CD4-positive, alpha-beta T cell treated with Interleukin-2 at 100 ng/mL for 4 hours (primary cell): Measurements from ENCODE around the gene SLC35F6.
"Not testable (repeated sequence)": the region's sequence is repeated elsewhere in the genome, so short reads cannot be mapped to it uniquely, and the experiment has no call there.

Source experiments
- DNase-seq: peaks from one replicate; pipeline ENCODE4 v3.0.0-alpha.2; 2020; ENCODE audit warnings: low spot score

The SLC35F6 gene

DNA sequence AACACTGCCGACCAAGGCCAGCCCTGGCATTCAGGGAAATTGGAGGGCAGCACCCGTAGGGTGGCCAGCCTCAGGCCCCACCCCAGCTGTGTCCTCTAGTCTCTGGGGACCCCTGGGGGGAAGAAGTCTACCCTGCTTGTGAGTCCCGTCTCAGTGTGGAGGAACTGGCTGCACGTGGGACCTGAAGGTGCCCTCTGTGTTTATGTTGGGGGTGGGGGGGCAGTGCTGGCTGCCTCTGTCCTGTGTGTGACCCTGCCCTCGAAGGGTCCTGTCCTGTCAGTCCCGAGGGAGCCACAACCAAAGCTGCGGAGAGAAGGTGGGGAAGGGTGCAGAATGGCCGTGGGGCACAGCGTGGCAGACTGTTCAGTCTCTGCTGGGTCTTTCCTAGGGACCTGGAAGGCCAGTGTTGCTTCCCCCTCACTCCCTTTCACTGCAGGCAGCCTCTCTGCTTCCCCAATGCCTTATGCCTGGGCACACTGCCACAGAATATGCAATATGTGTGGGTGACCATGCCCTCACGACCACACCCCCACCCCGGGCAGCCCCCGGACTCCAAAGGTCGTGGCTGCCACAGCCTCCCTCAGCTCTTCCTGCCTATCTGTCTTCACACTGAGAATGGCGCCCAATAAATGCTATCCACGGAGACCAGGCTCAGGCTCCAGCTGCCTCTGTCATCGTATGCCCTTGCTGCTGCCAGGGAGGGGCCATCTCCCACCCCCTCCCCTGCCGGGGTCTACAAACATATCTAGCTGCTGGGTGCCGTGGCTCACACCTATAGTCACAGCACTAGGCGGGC lies 33.3 kb upstream of the SLC35F6 start:
- no peak for DNase-seq

DNA sequence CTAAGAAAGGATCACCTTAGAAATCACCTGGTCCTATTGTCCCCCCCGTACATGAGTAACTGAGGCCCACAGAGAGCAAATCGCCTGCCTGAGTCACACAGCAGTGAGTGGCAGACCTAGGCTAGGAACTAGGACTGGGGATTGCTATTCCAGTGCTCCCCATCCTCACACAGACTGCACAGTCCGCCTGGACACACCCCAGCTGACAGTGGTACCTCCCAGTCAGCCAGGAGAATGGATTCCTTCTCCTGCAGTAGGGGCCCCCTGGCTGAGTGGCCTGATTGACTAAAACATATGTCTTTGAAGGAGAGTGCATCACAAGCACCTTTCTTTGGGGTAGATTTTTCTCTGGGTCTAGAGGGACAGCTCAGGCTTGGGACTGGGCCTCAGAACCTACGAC lies 32.4 kb upstream of the SLC35F6 start:
- DNase-seq, result no peak

DNA sequence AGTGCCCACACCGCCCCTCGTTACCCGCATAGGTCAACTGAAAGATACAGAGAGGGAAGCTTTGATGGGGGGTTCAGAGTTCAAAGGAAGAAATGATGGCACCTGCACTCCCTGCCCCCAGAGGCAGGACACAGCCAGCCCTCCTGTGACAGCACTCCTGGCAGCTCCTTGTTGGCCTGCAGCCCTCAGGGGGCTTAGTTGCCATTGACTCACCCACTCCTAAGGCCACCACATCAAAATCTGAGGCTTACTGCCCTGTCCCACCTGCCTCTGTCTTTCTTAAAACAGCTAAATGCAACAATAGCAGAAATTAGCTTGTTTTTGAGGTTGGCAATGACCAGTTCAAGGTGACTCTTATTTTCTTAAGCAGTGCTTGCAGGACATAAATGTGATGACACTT lies 31.6 kb upstream of the SLC35F6 start:
- DNase-seq, result no peak

DNA sequence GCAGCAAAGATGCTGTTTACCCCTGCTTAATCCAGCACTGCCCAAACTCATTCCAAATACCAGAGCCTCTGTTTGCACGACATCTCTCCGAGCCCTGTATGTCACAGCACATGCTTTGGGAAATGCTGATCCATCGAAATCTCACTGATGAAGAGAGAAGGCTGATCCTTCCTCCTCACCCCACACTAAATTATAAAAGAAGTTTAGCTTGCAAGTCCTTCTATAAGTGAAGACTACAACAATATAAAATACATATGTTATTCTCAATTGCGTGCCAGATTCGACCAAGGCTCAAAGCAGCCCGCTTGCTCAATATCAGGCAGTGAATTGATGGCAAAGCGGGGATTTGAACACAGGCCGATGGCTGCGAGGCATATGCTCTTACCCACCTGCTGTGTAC lies 30.7 kb upstream of the SLC35F6 start:
- DNase-seq, result no peak

DNA sequence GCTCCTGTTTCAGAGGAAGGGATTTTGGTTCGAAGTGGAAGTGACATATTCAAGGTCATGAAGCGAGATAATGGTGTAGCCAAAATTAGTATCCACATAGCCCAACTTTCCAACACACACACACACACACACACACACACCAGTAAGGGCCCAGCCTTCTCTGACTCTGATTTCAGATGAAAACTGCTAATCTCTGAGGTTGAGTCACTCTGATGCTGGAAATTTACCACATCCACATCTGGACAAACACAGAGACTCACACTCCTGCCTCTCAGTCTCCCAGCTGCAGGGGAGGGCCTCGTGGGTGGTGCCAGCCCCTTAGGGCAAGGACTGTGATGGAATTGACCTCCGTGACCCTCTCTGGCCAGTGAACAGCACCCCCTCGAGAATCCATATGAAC lies 29.0 kb upstream of the SLC35F6 start:
- DNase-seq, result no peak

DNA sequence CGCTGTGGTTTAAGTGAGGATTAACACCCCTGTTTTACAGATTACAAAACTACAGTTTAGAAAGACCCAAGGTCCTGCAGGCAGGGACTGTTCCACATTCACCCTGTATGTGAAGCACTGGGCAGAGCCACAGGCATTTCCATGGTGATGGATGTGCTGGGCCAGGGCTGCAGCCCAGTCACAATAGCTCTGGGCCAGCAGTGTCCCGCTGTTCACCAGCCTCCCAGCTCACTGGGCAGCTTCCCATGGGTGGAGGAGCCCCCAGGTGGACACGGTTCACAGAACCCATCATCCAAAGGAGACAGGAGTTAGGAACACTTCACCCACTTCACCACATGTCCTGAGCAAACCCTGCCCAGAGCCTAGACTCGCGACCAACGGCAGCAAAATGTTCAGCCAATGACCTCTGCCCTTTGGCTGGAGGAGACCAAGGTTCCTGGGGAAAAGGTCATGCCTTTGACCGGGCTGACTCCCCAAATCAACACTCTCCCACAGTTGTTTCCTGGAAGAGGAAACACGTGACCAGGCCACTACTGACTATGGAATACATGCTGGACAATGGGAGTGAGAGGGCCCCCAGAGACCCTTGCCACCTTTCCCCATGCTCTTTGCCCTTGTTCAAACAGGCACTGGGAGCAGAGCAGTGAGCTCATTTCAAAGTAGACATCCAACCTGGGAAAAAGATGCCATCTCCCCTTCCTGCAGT lies 28.0 kb upstream of the SLC35F6 start:
- no peak for DNase-seq

DNA sequence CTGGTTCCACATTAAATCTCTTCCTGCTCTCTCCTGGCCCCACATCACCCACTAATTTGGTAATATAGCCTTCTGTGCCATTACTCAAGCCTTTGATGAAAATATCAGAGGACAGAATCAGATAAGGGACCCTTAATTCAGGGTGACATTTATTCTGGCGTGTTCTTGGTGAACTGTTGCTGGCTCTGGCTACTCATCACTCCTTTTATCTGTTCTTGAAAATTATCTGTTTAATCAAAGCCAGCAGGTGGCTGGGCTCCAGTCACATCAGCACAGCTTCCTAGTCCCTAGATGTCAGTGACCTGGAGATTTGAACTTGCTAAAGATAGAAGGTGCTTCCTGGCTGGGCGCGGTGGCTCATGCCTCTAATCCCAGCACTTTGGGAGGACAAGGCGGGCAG lies 26.9 kb upstream of the SLC35F6 start:
- no peak for DNase-seq

DNA sequence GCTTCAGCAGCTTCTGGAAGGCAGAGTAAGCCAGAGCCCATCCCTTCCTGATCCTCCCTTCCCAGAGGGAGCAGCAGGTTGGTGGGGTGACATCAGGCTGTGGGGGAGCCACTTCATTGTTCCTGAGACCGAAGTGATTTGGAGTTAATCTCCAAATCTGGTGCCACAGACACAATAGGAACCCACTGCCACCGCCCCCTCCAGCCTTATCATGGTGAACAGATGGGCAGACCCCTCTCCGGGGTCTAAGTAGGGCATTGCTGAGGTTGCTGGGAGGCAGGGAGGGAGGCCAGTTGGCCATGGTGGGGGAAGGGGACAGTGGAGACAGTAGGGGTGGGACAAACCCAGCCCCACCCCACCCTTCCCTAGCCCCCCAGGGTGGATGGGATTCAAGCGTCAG lies 25.6 kb upstream of the SLC35F6 start:
- DNase-seq, result no peak

DNA sequence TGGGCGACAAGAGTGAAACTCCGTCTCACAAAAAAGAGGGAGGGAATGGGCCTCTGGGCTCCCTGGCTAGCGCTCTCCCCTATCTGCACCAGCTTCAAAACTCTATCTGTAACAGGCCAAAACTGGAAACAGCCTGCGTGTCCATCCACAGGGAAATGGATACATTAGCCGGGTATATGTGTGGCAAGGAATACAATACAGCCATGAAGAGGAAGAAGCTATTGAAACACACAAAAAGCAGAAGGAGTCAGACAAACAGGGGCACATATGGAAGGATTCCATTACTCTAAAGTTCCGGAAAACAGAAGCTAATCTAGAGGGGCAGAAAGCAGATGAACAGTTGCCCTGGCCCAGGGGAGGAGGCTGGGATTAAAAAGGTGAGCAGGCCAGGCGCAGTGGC lies 24.6 kb upstream of the SLC35F6 start:
- no peak for DNase-seq

DNA sequence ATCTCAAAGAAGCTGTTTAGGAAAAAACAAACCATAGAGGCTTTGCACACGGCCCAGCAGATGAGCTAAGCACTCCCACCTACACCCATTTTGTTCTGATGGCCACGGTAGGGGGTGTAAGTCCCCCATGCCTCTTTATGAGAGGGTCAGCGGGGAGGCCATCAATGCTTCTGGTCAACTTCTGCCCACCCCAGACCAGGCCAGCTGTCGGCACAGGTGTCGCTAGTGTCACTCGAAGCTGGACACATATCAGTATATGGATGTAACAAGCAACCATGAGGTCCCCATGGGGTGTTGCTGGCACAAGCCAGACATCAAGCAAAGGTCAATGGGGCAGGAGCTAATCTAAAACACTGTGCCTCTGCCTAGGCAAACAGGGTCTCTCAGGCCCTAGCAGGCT lies 23.7 kb upstream of the SLC35F6 start:
- DNase-seq, result no peak

DNA sequence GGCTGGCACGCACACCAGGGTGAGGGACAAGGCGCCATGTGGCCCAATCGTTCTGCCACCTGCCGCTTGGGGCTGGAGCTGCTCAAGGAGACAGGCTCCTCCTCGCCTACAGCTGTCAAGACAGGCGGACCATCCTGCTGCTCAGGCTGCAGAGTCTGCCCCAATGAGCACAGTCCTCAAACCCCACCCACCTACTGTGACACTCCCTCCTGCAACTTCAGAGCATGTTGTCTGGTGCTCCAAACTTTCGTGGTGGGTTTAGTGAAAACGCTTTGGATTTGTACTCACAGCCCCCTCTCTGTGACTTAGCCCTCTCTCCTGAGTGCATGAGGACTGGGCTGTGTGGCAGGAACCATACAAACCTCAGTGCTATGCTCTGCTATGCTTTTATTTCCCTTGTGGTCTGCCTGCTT lies 23.2 kb upstream of the SLC35F6 start:
- DNase-seq, result no peak

DNA sequence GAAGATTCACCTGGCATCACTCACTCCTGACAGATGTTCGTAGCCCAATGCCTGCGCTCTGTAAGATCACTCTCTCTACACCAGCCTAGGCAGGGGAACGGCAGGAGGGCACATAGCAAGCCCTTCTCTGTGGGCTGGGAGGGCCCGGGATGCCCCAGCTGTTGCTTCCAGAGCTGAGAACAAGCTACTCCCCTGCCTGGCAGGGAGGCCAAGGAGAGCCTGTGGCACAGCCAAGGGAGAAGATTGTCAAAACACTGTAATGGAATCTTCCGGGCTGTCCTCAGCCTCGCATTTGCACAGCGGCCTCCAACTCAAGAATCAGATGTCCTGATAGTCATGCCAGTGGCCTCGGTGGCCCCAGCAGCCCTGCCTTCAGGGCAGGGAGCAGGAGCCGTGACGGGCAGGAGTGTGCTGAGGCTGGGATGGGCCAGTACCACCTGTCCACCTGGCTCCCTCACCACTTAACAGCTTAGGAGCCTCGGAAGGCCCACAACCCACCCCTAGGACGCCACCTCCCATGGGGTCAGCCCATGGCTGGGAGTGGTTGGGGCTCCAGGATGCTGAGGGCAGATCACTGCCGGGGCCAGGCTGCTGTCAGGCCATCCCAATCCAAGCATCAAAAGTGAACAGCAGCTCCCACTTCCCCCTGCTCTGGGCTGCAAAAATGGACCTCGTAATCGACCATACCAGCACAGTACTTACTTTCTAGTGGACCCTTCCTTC lies 21.9 kb upstream of the SLC35F6 start:
- DNase-seq, result no peak

DNA sequence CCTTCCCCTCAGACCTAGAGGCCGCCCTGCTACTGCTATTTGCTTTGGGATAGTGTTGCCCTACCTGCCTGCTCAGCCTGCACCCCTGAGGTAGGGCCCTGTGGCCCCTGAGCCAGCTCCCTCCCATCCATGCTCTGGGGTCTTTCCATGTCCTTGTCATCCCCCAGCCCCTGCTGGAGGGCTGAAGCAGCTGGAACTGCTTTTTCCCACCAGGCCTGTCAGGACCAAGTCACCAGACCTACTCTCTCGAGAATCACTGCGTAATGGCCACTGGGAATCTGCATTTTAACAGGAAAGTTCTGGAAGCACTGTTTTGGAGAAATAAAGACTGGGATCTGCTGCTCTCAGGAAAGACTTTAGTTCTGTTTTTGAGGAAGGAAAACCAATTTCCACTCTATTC lies 20.2 kb upstream of the SLC35F6 start:
- no peak for DNase-seq

DNA sequence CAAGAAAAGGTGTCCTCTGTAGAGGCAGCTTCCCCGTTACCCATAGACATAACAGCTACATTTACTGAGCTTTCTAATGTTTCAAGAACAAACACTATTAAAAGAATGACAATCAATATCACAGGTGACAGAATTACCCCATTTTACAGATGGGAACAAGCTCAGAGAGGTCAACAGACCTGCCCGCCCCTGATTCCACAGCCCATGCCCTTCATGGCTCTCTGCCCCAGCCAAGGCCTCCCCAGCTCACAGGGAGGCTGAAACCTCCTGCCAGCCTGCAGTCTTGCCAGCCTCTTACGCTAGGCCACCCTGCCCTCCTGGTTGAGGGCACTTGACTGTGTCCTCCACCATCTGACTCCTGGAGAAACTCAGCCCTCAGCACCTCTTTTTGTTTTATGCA lies 19.1 kb upstream of the SLC35F6 start:
- DNase-seq, result no peak

DNA sequence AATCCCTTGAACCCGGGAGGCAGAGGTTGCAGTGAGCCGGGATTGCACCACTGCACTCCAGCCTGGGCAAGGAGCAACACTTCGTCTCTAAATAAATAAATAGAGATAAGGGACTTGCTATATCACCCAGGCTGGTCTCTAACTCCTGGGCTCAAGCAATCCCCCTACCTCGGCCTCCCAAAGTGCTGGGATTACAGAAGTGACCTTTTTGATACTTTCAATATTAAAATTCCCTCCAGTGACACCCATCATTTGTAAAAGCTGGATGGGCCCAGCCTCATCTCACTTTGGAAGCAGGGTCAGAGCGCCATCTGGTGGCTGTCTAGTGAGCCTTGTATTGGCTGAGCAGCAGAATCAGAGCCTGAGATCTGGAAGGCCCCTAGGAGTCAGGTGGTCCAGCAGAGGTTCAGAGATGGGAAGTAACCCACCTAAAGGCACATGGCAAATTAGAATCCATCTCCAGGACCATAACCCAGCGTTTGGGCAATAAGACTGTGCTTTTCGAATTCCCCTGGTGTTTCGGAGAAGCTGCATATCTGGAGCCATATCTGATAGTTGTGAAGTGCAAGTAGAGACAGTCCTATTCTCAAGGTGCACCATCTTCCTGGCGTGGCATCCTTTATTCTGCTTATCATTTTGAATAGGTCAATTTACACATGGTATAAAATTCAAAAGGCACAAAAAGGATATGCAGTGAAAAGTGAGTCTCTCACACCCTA lies 18.3 kb upstream of the SLC35F6 start:
- peak; percentile 71 for DNase-seq

DNA sequence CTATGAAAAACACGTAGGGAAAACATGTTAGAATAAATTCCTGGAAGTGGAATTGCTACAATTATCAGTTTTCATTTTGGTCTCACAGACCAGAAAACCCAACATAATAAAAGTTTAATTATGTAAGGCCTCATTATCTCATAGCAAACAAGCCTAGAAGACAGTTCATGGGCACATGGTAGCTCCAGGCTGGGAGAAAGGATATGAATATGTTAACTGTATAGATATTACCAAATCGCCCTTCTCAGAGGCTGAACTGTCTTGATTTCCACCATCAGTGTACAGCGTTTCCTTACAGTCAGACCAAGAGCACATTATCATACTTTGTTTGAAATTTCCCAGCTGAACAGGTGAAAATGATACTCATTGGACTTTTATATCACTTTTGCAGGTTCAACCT lies 17.1 kb upstream of the SLC35F6 start:
- DNase-seq, result no peak

DNA sequence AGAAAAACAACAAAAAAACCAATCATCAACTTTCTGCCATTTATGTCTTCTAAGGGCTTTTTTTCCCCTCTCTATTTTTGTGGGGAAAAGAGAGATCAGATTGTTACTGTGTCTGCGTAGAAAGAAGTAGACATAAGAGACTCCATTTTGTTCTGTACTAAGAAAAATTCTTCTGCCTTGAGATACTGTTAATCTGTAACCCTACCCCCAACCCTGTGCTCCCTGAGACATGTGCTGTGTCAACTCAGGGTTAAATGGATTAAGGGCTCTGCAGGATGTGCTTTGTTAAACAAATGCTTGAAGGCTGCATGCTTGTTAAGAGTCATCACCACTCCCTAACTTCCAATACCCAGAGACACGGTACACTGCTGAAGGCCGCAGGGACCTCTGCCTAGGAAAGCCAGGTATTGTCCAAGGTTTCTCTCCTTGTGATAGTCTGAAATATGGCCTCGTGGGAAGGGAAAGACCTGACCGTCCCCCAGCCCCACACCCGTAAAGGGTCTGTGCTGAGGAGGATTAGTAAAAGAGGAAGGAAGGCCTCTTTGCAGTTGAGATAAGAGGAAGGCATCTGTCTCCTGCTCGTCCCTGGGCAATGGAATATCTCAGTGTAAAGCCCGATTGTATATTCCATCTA lies 14.2 kb upstream of the SLC35F6 start:
- DNase-seq, result not testable (repeated sequence)

DNA sequence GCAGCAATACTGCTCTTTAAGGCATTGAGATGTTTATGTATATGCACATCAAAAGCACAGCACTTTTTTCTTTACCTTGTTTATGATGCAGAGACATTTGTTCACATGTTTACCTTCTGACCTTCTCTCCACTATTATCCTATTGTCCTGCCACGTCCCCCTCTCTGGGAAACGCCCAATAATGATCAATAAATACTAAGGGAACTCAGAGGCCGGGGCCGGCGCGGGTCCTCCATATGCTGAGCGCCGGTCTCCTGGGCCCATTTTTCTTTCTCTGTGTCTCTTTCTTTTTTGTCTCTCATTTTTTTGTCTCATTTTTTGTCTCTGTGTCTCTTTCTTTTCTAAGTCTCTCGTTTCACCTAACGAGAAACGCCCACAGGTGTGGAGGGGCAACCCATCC lies 13.6 kb upstream of the SLC35F6 start:
- not testable (repeated sequence) for DNase-seq

DNA sequence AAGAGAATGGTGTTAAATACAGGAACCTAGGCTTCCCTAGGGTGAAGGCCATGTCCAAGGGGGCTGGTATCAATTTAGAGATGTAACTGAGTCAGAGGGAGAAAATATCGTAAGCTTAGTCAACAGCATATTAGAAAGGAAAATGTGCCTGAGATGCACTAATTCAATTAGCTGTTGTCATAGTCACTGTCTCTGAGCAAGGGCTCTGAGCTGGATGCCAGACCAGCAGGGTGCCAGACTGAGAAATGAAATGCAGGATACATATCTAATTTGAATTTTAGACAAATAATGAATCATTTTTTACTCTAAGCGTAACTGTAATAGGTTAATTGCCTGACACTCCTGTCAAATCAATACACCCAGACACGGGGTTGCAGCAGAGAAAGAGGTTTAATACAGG lies 11.4 kb upstream of the SLC35F6 start:
- no peak for DNase-seq

DNA sequence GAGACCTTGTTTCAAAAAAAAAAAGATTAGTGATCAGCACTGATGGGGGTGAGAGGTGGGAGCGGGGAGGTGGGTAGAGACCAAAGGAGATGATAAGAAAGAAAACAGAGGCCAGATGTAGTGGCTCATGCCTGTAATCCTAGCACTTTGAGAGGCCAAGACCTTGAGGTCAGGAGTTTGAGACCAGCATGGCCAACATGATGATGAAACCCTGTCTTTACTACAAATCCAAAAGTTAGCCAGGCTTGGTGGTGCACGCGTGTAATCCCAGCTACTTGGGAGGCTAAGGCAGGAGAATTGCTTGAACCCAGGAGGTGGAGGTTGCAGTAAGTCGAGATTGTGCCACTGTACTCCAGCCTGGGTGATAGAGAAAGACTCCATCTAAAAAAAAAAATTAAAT lies 9.5 kb upstream of the SLC35F6 start:
- DNase-seq, result no peak

DNA sequence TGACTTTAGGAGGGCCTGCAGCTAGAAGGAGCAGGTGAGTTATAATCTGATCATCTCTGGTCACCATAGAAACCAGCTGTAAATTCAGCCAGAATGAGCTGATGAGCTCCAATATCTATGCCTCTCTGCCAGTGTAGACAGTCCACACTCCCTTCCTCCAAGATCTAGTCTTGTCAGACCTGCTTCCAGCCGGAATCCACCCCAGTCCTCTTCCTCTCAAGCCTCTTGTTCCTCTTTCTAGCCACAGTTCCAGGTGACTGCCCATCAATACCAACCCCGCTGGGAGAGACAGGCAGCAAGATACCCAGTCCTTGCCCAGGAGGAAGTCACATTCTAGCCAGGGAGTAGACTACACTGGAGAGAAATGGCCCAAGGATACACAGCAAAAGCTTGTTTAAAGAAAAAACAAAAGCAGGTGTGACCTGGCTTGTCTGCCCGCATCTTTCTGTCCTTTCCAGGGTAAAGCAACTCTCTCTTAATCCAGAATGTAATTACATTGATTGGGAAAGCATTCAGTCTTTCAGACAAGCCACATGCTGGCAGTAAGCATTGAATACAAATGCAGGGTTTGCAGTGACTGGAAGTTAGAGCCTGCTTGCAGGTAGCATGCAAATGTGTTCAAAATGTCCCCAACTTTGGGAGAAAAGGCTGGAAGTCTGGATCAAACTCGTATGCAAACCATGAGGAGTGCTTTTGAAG lies 9.0 kb upstream of the SLC35F6 start:
- no peak for DNase-seq
